M059J (cell line): ENCODE data around the gene MARCHF3. TPM values are rescaled to one million over a fixed set of nuclear protein-coding genes. Genes with fewer than 3 reads are reported as not detected.
A peak's percentile ranks its signal among the peaks of the same experiment; 100 is the strongest.
"Not testable (repeated sequence)": the region's sequence is repeated elsewhere in the genome, so short reads cannot be mapped to it uniquely, and the experiment has no call there.

Source experiments
- DNase-seq: peaks from one replicate; pipeline ENCODE4 v3.0.0-alpha.2; 2012; ENCODE audit warnings: low read depth
- total RNA-seq: library from RNA; depleted of rRNA; stranded (reverse); fragments of >200 nt; shearing (Covaris generic); gene quantifications from 2 replicates; pipeline ENCODE4 v1.2.3, GENCODE V29; 2014

Gene MARCHF3
- total RNA-seq, 1 experiment from 2014 or later = 4.9 TPM

GRCh38 chr5:127051591-127051990 lies 21.2 kb upstream of the MARCHF3 start:
- DNase-seq = no peak

GRCh38 chr5:127046343-127047072 lies 16.1 kb upstream of the MARCHF3 start:
- DNase-seq = peak; percentile 14

GRCh38 chr5:127042593-127042992 lies 12.2 kb upstream of the MARCHF3 start:
- DNase-seq = no peak

- peak; percentile 20 for DNase-seq
These were observed 11.2 kb upstream of the MARCHF3 start for GRCh38 chr5:127041571-127041970.

- peak; percentile 41 for DNase-seq
These were observed 10.6 kb upstream of the MARCHF3 start for GRCh38 chr5:127040796-127041520.

- DNase-seq = no peak
These were observed 8.2 kb upstream of the MARCHF3 start for GRCh38 chr5:127038550-127038949.

GRCh38 chr5:127031863-127032232 lies 1.5 kb upstream of the MARCHF3 start:
- no peak for DNase-seq

GRCh38 chr5:127031147-127031862 lies 947 bp upstream of the MARCHF3 start:
- DNase-seq = peak; percentile 15

GRCh38 chr5:127029581-127030258 lies 638 bp downstream of the MARCHF3 start:
- DNase-seq = peak; percentile 83

GRCh38 chr5:127028822-127029457 lies 1.4 kb downstream of the MARCHF3 start:
- DNase-seq = no peak

- no peak for DNase-seq
These were observed 2.8 kb downstream of the MARCHF3 start for GRCh38 chr5:127027539-127027938.

- DNase-seq = no peak
These were observed 4.2 kb downstream of the MARCHF3 start for GRCh38 chr5:127026166-127026565.

- DNase-seq = no peak
These were observed 4.9 kb downstream of the MARCHF3 start for GRCh38 chr5:127025467-127025866.

- DNase-seq = no peak
These were observed 5.5 kb downstream of the MARCHF3 start for GRCh38 chr5:127024821-127025220.

- not testable (repeated sequence) for DNase-seq
These were observed 6.7 kb downstream of the MARCHF3 start for GRCh38 chr5:127023552-127024191.

GRCh38 chr5:127022846-127023245 lies 7.5 kb downstream of the MARCHF3 start:
- DNase-seq = no peak

- no peak for DNase-seq
These were observed 10.4 kb downstream of the MARCHF3 start for GRCh38 chr5:127019928-127020327.

- not testable (repeated sequence) for DNase-seq
These were observed 13.6 kb downstream of the MARCHF3 start for GRCh38 chr5:127016722-127017121.

- no peak for DNase-seq
These were observed 14.6 kb downstream of the MARCHF3 start for GRCh38 chr5:127015716-127016115.

GRCh38 chr5:127014573-127014972 lies 15.8 kb downstream of the MARCHF3 start:
- no peak for DNase-seq

GRCh38 chr5:127013407-127013806 lies 17.0 kb downstream of the MARCHF3 start:
- DNase-seq = peak; percentile 7
